WERI-Rb-1 (cell line): Measurements from ENCODE around the gene NBAS.
A peak's percentile ranks its signal among the peaks of the same experiment; 100 is the strongest.

Experiments used
- DNase-seq: peaks from one replicate; pipeline ENCODE4 v3.0.0-alpha.2; 2020
- H3K27ac ChIP-seq: fragments of 250-450 bp; sonication (Bioruptor Pico); 2 replicates; pipeline ENCODE4 v1.5.1; 2020; ENCODE audit warnings: mild to moderate bottlenecking, moderate library complexity
- H3K27me3 ChIP-seq: fragments of 250-450 bp; sonication (Bioruptor Pico); 2 replicates; pipeline ENCODE4 v1.5.1; 2021; ENCODE audit warnings: mild to moderate bottlenecking, low read depth, moderate library complexity; ENCODE audit not compliant: insufficient read depth, severe bottlenecking
- H3K36me3 ChIP-seq: fragments of 250-450 bp; sonication (Bioruptor Pico); 2 replicates; pipeline ENCODE4 v1.5.1; 2020; ENCODE audit warnings: mild to moderate bottlenecking, moderate library complexity
- H3K4me3 ChIP-seq: 2 replicates; pipeline ENCODE4 v1.5.1; 2011; ENCODE audit warnings: low read depth, mild to moderate bottlenecking, control low read depth, low read length
- H3K9me3 ChIP-seq: fragments of 250-450 bp; sonication (Bioruptor Pico); 2 replicates; pipeline ENCODE4 v1.5.1; 2021; ENCODE audit warnings: mild to moderate bottlenecking, moderate library complexity; ENCODE audit not compliant: severe bottlenecking
- TF ChIP-seq, protein P1 (sequence below): IDR thresholded peaks from 2 replicates; pipeline ENCODE4 v1.5.1; 2011; ENCODE audit warnings: low read depth, mild to moderate bottlenecking, control low read depth, inconsistent platforms, low read length

Gene NBAS

DNA sequence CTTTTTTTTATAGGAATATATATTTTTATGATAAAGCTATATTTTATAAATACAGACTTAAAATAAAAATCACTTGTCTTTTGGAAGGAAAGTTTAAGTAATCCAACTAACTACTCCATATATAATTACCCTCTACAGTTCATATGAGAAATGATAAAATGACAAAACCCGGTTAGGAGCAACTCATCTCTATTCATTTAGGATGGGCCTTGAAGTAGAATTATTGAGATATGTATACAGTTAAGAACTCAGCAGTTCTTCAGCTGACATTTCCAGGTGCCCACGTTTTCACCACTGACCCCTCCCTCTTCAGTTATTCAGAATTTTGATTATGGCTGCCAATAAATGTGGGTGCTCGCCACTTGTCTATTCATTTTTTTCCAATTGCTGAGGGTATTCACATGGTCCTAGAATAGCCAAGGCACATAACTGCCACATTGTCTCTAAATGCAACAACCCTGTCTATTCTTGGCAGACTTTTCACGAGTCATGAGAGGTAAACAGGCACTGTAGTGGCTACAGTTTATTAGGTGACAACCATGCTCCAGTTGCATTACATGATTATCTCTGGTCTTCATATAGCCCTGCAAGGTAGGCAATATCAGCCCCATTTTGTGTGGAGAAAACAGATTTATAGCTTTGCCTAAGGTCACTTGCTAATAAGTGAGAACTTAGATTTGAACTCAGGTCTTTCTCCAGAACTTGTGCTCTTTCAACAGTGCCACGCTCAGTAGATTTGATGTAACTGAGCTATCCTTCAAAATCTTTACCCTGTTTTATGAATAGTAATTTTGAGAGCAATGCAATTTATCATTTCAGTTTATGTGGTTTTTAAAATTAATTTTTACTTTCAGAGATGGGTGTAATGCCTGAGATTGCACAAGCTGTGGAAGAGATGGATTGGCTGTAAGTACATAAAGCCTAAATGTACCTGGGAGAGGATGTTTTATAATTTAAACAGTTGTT, 33.4 kb upstream of the NBAS start:
- Histone ChIP-seq H3K36me3 (peaks cover 53% of the 10 kb centered on the region), H3K27ac (no peak overlapping the region), H3K27me3 (no peaks in the 10 kb centered on the region), H3K9me3 (no peaks in the 10 kb centered on the region), H3K4me3 (no peak overlapping the region)
- TF ChIP-seq, protein P1, sequence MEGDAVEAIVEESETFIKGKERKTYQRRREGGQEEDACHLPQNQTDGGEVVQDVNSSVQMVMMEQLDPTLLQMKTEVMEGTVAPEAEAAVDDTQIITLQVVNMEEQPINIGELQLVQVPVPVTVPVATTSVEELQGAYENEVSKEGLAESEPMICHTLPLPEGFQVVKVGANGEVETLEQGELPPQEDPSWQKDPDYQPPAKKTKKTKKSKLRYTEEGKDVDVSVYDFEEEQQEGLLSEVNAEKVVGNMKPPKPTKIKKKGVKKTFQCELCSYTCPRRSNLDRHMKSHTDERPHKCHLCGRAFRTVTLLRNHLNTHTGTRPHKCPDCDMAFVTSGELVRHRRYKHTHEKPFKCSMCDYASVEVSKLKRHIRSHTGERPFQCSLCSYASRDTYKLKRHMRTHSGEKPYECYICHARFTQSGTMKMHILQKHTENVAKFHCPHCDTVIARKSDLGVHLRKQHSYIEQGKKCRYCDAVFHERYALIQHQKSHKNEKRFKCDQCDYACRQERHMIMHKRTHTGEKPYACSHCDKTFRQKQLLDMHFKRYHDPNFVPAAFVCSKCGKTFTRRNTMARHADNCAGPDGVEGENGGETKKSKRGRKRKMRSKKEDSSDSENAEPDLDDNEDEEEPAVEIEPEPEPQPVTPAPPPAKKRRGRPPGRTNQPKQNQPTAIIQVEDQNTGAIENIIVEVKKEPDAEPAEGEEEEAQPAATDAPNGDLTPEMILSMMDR, result no peak
- DNase-seq, result no peak

DNA sequence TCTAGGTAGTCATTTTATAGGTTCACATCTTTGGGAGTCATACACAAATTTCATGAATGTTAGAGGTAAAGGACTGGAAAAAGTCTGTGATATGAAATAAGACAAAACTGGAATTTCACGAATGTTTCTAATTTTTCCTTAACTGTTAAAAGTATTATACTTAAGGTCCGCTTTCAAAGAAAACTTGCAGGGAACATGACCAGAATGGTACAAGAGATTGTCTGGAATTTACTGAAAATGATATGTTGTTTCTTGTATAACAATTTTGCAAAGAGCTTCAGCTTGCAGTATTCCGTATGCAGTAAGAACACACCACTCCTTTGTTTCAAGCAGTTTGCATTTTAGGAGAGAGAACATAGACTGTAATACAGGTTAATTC, 32.2 kb upstream of the NBAS start:
- Histone ChIP-seq H3K27ac (peak overlapping the region; percentile 13; the same call in 1 of the 2 replicates), H3K36me3 (peaks cover 43% of the 10 kb centered on the region), H3K4me3 (no peak overlapping the region; the same call in 1 of the 2 replicates), H3K9me3 (no peaks in the 10 kb centered on the region), H3K27me3 (no peaks in the 10 kb centered on the region)
- no peak for DNase-seq
- TF ChIP-seq, protein P1, result no peak

DNA sequence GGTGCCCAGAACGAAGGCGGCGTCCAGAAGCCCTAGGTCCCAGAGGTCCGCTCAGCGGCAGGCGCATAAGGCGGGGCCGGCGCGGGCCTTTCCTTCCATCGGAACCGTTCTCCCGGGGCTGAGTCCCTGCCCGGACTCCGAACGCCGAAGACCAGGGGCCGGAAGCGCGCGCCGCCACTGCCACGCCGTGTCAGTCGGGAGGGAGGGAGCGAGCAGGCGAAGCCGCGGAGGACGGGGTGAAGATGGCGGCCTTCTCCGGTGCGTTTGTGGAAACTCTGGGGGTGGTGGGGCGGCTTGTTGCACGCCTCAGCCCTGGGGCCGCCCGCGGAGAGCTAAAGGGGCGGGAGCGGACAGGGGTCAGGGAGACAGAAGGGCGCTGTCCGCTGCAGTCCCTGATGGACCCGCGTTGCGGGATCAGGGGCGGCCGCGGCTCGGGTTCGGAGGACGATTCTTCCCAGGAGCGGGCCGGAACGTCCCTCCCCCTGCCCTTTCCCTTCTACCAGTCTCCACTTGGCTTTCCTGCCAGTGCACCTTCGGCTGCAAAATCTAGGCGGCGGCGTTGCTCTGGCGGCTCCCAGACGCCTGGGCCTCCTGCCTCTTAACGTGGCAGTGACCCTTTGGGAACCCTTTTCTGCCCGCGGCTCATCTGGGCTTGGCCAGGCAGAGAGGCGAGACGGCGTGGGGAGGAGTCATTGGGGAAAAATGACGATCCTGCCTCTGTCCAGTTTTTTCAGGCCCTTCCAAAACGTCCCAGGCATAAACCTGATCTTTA, 30.7 kb upstream of the NBAS start, which contains the start of gene DDX1:
TSS of gene DDX1 (plus strand) at position 177 of the 772 bp plus-strand sequence. CDS start at position 243, 66 bp downstream.
- H3K36me3 ChIP-seq, result peaks cover 31% of the 10 kb centered on the region
- H3K9me3 ChIP-seq, result no peaks in the 10 kb centered on the region
- no peaks in the 10 kb centered on the region for H3K27me3 ChIP-seq
- H3K27ac ChIP-seq, result peak within 1 kb of the TSS; percentile 93
- TF ChIP-seq, protein P1, result 0 out of 2 replicates have a peak, but pooled peaks have one; percentile 13
- peak within 1 kb of the TSS; percentile 96 for H3K4me3 ChIP-seq
- DNase-seq, result peak; percentile 88

DNA sequence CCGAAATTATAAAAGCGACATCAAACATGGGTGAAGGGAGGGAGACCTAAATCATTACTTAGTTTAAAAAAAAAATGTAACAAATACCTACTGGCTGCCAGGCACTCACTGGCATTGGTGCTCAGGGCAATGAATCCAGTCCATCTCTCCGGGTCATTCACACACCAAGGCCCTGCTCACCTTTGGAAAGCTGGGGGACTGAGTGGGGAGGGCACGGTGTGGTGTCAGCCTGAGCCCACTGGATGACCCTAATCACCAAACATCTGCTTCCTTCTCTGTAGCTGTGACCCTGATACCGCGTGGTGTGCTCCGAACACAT, 30.2 kb upstream of the NBAS start:
- Histone ChIP-seq H3K27me3 (no peaks in the 10 kb centered on the region), H3K27ac (peak overlapping the region; percentile 93), H3K4me3 (peak overlapping the region; percentile 96), H3K9me3 (no peaks in the 10 kb centered on the region), H3K36me3 (peaks cover 25% of the 10 kb centered on the region)
- TF ChIP-seq, protein P1, result no peak
- no peak for DNase-seq

- peaks cover 4% of the 10 kb centered on the region for H3K36me3 ChIP-seq
- DNase-seq, result peak; percentile 82
- H3K4me3 ChIP-seq, result no peak overlapping the region
- H3K9me3 ChIP-seq, result no peaks in the 10 kb centered on the region
- TF ChIP-seq, protein P1, result peak; percentile 79
- no peak overlapping the region for H3K27ac ChIP-seq
- H3K27me3 ChIP-seq, result no peaks in the 10 kb centered on the region
Observed at GRCh38 chr2:15588329-15588919, 27.3 kb upstream of the NBAS start.
